Measurements from ENCODE around the gene QRSL1. TPM values are rescaled to one million over a fixed set of nuclear protein-coding genes. Genes with fewer than 3 reads are reported as not detected.
"Not testable (repeated sequence)": the region's sequence is repeated elsewhere in the genome, so short reads cannot be mapped to it uniquely, and the experiment has no call there.

The QRSL1 gene
- total RNA-seq, 2 experiments from 2014 or later, result 22.9 to 24.5 TPM

DNA sequence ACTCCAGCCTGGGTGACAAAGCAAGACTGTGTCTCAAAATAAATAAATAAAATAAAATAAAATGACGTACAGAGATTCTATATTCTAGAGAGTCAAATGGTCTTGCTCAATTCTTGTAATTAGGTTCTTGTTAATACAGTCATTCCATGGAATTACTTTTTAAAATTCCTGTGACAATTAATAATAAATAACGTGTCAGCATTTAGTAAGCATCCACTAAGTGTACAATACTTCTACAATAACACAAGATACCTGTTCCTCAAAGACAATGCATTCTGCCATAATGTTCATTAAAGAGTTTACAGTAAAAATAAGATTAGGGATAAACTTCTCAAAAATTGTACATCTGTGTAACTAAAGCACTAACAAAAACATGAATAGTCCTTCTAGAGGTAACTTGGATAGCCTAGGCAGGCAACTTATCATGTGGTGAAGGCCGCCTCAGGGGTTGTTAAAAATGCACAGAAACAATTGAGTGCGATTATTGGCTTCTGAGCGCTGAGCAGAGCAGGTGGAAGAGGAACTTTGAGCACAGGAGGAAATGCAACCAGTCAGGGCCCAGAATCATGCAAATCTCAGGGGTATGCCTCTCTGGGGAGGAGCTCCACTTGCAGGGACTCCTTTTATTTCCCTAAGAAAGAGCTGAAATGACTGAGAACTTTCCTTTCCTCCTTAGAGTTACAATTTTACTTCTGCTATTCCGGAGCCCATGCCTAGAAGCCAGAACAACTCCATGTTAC, 37.1 kb downstream of the QRSL1 start:
- POLR2A ChIA-PET, result no interaction called here

GRCh38 chr6:106667022-106667402, 37.6 kb downstream of the QRSL1 start:
- CTCF ChIA-PET, result no interaction called here
- POLR2A ChIA-PET, result no interaction called here

More for the DNA sequence above, 37.1 kb downstream of the QRSL1 start:
- CTCF ChIA-PET, result interaction anchor here (0.6 kb wide), 1 partner anchor 9 kb away, joined by 3 read pairs; no protein-coding TSS in a partner anchor

DNA sequence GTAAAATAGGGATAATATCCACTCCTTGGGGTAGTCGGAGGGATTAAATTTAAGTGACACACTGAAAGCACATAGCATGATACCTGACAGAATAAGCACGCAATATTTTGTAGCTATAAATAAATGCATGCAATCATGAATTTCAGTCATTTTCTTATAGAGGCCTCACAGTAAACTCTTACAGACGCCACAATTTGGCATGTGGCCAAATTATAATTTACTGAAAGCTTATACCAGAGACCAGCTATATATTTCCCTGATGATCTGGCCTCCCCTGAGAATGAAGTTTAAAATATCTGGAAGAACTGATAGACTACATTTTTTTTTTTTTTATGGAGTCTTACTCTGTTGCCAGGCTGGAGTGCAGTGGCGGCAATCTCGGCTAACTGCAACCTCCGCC, 40.9 kb downstream of the QRSL1 start:
- CTCF ChIA-PET, result no interaction called here
- POLR2A ChIA-PET, result no interaction called here

- CTCF ChIA-PET, result no interaction called here
- POLR2A ChIA-PET, result no interaction called here
Observed at GRCh38 chr6:106671651-106672050, 42.3 kb downstream of the QRSL1 start.

DNA sequence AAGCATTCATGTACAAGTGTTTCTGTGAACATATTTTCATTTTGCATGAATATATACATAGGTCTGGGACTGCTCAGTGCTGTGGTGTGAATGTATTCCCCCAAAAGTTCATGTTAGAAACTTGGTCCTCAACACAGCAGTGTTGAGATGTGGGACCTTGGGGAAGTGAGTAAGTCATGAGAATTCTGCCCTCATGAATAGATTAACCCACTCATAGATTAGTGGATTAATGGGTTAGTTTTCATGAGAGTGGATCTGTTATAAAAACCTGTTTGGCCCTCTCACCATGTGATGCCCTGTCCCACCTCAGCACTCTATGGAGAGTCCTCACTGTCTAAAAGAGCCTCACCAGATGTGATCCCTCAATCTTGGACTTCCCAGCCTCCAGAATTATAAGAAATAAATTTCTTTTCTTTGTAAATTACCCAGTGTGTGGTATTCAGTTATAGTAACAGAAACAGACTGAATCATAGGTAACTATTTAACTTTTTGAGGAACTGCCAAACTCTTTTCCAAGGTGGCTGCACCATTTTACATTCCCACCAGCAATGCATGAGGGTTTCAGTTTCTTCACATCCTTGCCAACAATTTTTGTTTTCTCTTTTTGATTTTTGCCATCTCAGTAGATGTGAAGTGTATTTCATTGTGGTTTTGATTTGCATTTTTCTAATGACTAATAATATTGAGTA, 45.3 kb downstream of the QRSL1 start:
- POLR2A ChIA-PET, result no interaction called here
- CTCF ChIA-PET, result no interaction called here

- CTCF ChIA-PET, result no interaction called here
- POLR2A ChIA-PET, result no interaction called here
Observed at GRCh38 chr6:106677282-106677681, 47.9 kb downstream of the QRSL1 start.

DNA sequence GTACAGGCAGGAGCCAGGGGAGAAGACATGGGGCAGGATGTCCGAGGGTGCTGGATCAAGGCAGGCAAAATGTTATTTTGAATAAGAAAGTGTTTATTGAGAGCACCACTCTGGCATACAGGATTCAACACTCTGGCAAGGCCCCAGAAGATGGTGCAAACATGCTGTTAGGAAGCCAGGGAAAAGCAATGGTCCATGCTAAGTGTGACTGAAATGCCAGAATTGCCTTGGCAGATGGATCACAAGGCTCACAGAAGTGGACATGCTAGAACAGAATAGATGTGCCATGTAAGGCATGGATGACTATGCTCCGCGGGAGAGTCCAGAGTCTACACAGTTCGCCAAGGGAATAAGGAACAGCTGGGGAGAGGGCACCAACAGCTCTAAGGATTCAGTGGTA, 54.6 kb downstream of the QRSL1 start:
- ChIA-PET CTCF (no interaction called here), POLR2A (no interaction called here)

DNA sequence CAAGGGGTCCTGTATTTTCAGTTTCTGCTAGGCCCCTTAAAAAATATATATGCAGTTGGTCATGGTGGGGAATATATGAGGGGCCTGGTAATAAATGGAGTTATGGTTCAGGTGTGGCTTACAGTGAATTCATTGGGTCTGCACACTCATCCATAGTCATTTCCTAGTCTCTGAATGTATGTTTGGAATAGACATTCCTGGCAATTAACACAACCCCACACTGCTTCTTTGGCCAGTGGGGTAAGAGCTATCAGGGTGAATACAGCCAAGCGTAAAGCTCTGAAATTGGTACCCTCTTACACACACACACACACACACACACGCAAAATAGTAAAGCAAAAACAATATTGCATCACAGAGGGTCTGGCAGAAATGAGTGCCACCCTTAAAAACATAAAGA, 56.5 kb downstream of the QRSL1 start:
- POLR2A ChIA-PET, result no interaction called here
- CTCF ChIA-PET, result no interaction called here

DNA sequence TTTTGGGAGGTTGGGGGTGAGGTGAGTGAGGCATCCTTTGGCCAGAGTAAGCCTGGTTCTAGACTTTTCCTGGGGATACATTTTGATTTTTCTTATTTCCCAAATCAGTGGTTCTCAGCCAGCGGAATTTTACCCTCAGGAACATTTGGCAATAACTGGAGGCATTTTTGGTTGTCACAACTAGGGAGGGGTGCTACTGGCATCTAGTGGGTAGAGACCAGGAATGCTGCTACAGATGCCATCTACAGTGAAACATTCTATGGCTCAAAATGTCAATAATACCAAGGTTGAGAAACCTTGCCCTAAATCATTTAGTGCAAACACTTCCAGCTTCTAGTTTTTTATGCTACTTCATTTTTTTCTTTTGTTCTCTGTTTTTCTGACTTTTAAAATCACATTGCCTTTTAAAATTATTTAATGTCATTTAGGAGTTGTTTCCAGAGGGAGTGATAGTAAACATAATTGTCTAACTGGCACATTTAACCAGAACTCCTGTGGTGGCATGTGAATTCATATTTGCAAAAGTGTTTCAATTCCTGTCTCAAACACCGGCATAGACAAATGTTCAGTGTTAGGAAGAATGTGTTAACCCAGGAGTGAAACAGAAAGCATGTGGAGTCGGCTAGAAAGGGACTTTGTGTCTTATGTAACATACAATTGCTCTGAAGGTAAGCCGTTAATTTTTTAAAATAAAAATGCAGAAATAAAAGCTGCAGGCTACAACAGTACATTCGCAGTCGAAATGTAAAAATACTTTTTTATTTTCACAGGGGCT, 59.0 kb downstream of the QRSL1 start:
- ChIA-PET POLR2A (no interaction called here), CTCF (no interaction called here)

DNA sequence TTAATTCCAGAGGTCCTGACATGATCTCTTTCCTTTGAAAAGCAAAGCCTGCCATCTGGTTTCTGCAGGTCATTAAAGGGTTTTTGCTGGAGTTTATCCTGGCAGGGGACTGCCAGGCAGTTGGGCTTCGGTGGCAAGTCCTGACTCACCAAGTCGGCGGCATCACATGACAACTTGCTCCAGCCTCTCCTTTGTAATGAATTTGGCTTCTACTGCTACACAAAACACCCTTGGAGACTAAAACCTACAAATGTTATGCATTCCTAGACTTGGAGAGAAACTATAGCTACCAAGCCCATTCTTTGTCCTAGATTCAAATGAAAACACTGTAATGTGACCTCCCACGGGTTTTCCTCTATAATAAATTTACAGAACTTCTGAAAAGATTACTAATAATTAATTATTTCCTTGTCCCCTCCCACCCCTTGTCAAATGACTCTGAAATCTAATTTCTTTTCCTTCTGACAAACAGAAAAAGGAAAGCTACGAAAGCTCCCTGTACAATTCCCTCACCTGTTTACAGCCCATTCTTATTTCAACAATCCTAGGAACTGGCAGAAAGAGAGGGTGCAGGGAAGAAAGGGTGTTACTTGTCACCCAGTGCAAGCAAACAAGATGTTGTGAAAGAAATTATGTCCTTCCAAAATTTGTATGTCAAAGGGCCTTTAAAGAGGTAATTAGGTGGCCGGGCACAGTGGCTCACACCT, 62.9 kb downstream of the QRSL1 start:
- CTCF ChIA-PET, result no interaction called here
- POLR2A ChIA-PET, result no interaction called here

- ChIA-PET CTCF (no interaction called here), POLR2A (no interaction called here)
Observed at GRCh38 chr6:106692819-106693208, 63.4 kb downstream of the QRSL1 start.

DNA sequence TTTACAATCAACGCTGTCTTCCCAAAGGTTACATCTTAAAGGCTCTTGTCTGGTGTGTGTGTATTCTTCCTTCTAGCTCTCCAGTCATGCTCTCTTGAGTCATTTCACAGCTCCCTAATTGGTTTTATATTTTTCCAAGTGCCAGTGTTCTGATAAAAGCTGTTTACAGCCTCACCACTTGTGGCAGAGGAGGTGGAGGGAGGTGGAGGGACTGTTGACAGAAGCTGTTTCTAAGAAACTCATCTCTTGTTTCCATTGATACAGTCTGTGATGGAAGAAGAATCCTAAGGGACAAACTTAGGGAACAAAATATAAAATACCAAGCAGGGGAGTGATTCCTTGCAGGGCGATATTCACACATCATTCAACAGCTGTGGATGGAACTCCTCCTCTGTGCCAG, 64.0 kb downstream of the QRSL1 start:
- CTCF ChIA-PET, result interaction anchor here (0.7 kb wide), 2 partner anchors 264 to 272 kb away, joined by 3 to 4 read pairs; no protein-coding TSS in a partner anchor

DNA sequence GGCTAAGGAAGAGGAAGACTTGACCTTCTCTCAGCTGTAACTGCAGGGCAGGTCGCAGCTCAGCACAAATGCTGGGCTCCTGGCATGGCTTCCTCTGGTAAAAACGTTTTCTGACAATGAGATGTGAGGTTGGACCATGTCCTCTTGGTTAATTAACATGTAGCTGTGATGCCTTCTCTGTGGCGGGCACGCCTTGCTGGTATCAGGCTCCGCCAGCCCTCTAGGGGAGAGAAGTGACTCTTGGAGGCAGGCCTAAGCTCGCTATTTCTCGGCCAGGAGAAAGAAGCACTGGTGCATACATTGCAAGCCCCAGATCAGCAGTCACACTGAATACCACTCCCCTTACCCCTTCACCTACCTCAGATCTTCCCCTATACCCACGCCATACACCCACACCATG, 65.0 kb downstream of the QRSL1 start:
- ChIA-PET CTCF (no interaction called here), POLR2A (interaction anchor here (0.6 kb wide), 1 partner anchor 1885 kb away, joined by 3 read pairs; no protein-coding TSS in a partner anchor)

More for the DNA sequence above, 64.0 kb downstream of the QRSL1 start:
- POLR2A ChIA-PET, result no interaction called here

DNA sequence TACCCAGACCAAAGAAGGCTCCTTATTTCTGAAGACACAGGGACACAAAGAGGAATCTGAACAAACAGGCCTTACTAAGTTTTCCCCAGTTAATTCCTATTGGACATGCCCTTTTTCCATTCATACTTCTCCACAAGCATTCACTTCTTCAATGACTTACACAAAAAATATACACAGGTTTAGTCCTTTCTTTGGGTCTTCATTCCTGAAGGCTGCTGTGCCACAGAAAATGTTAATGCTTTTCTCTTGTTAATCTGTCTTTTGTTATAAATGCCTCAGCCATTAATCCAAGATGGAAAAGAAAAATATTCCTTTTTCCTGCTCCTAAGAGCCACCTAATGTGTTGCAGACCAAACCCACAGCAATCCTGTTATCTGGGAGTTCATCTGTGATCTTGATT, 71.2 kb downstream of the QRSL1 start:
- ChIA-PET POLR2A (no interaction called here), CTCF (no interaction called here)

DNA sequence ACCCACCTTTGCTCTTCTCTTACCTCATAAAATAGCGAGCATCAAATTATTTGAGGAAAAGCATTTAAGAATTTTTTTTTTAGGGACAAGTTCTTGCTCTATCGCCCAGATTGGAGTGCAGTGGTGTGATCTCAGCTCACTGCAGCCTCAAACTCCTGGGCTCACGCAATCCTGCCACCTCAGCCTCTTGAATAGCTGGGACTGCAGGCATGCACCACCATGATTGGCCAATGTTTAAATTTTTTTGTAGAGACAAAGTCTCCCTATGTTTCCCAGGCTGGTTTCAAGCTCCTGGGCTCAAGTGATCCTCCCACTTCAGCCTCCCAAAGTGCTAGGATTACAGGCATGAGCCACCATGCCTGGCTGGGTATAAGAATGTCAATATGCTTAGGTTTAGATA, 71.8 kb downstream of the QRSL1 start:
- CTCF ChIA-PET, POLR2A ChIA-PET: not testable (repeated sequence)

DNA sequence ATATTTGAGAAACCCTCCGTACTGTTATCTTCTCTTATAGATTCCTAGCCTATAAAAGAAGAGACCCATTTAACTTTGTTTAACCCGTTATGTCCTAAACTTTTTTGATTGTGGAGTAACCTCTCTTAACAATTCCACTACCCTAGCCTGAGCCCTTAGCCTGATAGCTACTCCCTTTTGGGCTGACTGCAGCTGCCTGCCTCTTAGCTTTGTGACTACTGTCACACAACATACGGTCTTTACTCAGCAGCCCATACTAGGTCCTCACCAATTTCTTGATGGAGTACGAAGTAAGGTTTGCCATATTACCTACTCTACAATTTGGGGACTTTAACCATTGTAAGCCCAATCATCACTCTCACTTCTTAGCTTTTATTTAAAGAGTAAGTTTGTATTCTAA, 72.7 kb downstream of the QRSL1 start:
- CTCF ChIA-PET, result no interaction called here
- POLR2A ChIA-PET, result no interaction called here

DNA sequence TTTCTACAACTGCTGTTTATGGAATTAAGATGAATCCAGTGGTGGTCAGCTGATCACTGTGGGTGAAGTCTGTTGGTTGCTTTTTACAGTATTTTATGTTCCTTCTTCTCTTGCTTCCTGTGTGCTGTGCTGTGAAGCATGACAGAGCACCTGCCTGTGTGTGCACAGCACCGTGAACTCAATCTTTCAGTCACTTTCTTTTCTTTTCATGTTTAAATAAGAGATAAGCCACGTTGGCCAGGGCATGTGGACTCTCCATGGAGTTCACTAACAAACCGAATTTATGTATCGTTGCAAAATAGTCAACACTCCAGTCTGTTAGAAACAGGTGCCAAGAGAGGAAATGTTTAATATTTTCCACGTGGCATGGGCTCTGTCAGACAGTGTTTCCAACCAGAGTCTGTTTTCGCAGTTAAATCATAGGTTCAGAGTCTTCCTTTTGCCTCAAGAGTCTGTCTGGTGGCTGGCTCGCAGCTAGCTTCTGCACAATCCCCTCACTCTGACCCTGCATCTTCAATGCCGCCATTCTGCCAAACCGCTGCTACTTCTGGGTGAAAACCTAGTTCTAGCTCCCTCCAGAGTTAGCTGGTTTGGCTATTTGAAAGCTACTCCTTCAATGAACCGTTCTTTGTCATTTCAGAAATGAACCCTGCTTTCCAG, 73.2 kb downstream of the QRSL1 start:
- POLR2A ChIA-PET, result no interaction called here

GRCh38 chr6:106704327-106704726, 74.9 kb downstream of the QRSL1 start:
- CTCF ChIA-PET, result no interaction called here
- POLR2A ChIA-PET, result no interaction called here

More for the DNA sequence above, 73.2 kb downstream of the QRSL1 start:
- CTCF ChIA-PET, result no interaction called here

DNA sequence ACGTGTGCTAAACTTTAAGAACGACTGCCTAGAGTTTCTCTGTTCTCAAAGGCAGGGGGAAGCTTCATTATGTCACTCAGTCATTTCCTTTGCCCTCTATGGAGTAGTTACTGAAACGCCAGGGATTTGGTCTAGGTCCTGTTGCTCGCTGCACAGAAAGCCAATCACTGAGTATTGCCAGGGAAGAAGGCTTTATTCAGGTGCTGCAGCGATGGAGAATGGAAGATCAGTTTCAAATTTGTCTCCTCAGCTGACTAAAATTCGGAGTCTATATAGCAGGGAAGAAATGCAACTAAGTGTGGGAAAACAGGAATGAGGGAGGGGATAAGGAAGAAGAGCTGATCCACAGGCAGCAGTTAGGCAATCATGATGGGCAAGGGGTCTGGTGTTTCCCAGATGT, 75.8 kb downstream of the QRSL1 start:
- POLR2A ChIA-PET, result no interaction called here

GRCh38 chr6:106710580-106710979, 81.2 kb downstream of the QRSL1 start:
- ChIA-PET CTCF (no interaction called here), POLR2A (no interaction called here)

More for the DNA sequence above, 75.8 kb downstream of the QRSL1 start:
- CTCF ChIA-PET, result no interaction called here

Data from activated CD8-positive, alpha-beta memory T cell treated with anti-CD3 and anti-CD28 coated beads for 36 hours (primary cell).